ENCODE measurements around the gene TUBGCP3. TPM values are rescaled to one million over a fixed set of nuclear protein-coding genes. Genes with fewer than 3 reads are reported as not detected.

Gene TUBGCP3
- polyA plus RNA-seq, 3 donors, result 27.8 to 40.6 (median 36.0) TPM

DNA sequence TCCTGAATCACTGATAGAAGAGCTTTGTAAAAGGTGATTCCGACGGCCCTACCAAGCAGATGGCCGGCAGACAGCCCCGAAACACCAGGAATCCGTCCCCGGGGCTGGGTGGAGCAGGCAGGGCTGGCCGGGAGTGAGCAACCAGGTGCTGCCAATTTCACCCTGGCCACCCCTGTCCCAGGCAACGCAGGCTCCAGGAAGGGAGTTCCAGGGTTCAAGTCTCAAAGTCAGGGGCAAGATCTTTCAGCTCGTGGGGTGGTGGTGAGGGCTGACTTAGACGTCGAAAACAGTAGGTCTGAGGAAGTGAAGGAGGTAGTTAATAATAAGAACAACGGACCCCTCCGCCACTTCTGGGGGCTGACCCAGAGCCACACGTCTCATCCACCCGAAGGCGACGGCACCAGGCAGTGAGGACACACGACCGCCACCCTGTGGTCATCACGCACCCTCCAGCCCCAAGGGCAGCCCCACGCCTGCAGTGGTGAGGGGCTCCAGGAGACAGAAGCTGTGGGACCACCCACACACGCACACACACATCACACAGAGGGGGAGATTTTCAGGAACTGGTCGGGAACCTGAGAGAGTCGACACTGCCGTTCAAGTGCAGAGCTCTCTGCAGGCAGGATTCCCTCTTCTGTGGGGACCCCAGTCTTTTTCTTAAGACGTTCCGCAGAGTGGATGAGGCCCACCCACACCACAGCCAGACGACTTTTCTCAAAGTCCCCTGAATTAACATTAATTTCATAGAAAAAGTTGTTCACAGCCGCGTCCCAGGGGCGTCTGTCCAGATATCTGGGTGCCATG, 144.6 kb downstream of the TUBGCP3 start:
- peak; percentile 12 for DNase-seq

DNA sequence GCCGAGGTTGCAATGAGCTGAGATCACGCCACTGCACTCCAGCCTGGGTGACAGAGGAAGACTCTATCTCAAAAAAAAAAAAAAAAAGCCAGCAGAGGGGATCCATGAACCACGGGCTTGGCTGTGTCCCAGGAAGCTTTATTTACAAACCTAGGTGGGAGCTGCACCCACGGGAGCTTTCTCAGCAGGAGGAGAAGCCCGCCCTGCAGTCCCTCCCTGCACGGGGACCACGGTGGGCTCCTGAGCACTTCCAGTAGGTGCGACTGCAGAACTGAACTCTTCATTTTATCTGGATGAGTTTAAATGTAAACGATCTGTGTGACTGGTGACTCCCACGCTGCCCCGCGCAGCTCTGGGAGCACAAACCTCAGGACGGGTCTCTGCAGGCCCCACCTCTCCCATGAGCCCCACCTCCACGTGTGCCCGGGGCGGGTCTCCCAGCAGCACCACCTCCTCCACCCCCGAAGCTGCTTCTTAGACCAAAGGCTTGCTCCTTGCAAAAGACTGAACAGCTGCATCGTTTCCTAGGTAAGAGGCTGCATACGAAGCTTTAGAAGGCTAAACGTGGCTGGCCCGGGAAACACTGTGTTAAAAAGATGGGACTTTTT, 145.4 kb downstream of the TUBGCP3 start:
- DNase-seq, result peak; percentile 64

DNA sequence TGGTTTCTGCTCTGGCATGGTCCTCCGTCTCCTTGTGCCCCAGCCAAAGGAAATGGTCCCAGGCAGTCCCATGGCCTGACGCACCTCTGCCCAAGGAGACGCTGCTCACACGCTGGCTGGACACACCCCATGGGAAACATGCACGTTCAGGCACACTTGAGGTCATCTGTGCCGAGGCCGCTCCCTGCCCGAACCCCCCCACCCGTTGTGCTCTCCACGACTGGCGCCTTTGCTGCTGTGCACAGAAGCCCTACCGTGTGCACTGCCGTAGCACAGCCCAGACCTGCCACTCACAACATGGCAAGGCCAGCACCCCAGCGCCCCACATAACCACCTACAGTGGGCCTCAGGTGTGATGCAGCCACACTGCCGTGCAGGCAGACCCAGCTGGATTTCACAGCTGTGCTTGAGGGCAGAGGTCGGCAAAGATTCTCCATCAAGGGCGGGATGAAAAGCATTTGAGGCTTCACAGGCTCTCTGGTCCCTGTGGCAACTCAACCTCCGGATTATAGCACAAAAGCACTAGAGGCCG, 146.1 kb downstream of the TUBGCP3 start:
- DNase-seq, result no peak

DNA sequence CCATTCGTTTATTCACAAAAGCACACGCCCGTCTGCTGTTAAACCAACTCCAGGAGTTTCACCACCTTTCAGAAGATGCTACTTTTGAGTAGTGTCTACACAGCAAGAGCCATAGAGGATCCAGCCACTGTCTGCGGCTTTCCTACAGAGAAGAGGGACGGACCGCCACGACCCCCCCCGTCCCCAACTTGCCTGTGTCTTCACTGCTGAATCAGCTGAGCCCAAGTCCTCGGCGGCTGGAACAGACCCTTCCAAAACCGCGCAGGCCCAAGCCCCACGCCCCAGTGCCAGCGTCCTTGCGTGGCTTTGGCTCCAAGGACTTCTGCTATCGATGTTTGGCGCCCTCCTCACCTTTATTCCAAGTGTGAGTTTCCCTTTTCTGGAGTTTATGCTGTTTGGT, 146.7 kb downstream of the TUBGCP3 start:
- no peak for DNase-seq

DNA sequence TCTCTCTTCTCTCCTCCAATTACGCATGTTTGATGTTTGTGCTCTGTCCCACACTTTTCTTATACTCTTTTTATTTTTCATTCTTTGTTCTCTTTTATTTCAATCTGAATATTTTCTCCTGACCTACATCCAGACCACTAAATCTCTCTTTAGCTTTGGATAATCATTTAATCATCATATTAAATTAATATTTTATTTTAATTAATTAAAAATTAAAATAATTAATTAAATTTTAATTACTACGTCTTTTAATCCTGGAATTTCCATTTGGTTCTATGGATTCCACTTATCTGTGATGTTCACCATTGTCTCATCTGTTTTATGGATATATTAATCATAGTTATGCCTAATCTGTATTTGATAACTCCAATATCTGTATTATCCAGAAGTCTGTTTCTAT, 149.4 kb downstream of the TUBGCP3 start:
- DNase-seq, result no peak

DNA sequence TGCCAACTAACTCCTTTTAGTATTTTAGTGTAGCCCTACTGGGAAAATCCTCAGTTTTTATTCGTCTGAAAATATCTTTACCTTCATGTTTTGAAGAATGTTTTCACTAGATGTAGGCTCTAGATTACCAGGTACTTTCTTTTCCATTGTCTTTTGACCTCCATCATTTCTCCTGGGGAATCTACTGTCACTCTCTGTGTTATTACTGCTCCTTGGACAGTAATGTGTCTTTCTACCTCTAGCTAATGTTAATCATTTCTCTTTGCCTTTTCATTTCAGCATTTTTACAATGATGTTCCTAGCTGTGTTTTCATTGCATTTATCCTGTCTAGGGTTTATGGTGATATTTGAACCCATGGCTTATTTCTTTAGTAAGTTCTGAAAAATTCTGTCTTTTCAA, 149.9 kb downstream of the TUBGCP3 start:
- no peak for DNase-seq

DNA sequence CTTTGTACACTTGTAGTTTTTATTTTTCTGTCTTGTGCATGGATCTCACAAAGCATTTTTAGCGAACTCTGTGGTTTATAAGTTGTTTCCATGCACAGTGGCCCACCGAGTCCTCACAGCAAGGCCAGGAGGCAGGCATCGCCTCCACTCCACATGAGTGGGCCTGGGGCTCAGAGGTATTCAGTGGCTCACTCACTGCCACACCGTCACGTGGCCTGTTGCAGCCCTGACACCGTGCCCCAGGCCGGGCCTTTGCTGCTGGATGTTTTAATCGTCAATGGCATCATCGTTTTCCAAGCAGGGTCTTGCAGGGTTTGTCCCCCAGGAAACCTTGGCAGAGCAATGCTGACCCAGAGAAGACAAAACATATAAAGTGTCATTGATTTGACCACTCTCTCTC, 152.0 kb downstream of the TUBGCP3 start:
- no peak for DNase-seq

Other genes starting within 250 kb of the TUBGCP3 start
- not detected for gene SPACA7, start 211.8 kb downstream of the TUBGCP3 start, polyA plus RNA-seq (ENCODE audit: insufficient read length in 3 of 3)
- 10 to 100 TPM; 39.0 to 68.3 (median 60.9) TPM for gene ATP11A, start 101.9 kb upstream of the TUBGCP3 start, polyA plus RNA-seq (ENCODE audit: insufficient read length in 3 of 3)

All from renal pelvis (tissue), 4 donors.